Mucosa of rectum (tissue), 2 donors: ENCODE data around the gene EPB41.

ENCODE experiments used
- H3K27ac ChIP-seq, 2 donors: one replicate each; pipeline ENCODE4 v1.7.0; 2013; ENCODE audit warnings: inconsistent platforms in 2 of 2, low read depth in 2 of 2, low read length in 2 of 2
- H3K27me3 ChIP-seq, 2 donors: one replicate each; pipeline ENCODE4 v1.7.0; 2013; ENCODE audit warnings: low read length in 2 of 2; ENCODE audit not compliant: control insufficient read depth in 2 of 2, insufficient read depth in 2 of 2
- H3K36me3 ChIP-seq, 2 donors: one replicate each; pipeline ENCODE4 v1.7.0; 2013; ENCODE audit warnings: low read length in 2 of 2; ENCODE audit not compliant: control insufficient read depth in 2 of 2, insufficient read depth in 2 of 2
- H3K4me1 ChIP-seq, 2 donors: one replicate each; pipeline ENCODE4 v1.7.0; 2013; ENCODE audit warnings: low read length in 2 of 2, mild to moderate bottlenecking in 1 of 2; ENCODE audit not compliant: control insufficient read depth in 2 of 2, insufficient read depth in 2 of 2
- H3K4me3 ChIP-seq, 2 donors: one replicate each; pipeline ENCODE4 v1.7.0; 2013; ENCODE audit warnings: low read length in 2 of 2
- H3K9ac ChIP-seq, 2 donors: one replicate each; pipeline ENCODE4 v1.7.0; 2013; ENCODE audit warnings: low read length in 2 of 2, low read depth in 1 of 2, mild to moderate bottlenecking in 1 of 2
- H3K9me3 ChIP-seq, 2 donors: one replicate each; pipeline ENCODE4 v1.7.0; 2013; ENCODE audit warnings: low read length in 2 of 2; ENCODE audit not compliant: control insufficient read depth in 2 of 2
- donor health status: healthy.
- donor health status: Normal muscosa, but diverticular disease.

The EPB41 gene

DNA sequence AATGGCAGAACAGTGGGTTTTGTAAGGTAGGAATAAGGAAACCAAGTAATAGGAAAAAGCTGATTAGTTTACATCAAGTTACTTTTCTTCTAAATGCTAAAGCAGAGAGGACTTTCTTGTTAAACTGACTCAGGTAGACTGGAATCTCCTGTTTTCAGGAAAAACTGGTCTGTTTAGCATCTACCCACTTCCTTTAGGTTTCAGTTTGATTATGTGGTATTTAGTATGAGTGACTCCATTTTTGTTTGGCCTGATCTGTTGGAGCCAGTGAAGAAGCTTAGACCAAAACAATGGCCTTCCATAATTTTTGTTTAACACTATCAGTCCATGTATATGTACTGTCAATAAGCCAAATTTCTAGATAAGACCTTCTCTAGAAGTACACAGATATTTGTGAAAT lies 88.4 kb downstream of the EPB41 start:
- Histone ChIP-seq H3K27me3 (no peaks in the 10 kb centered on the region), H3K4me3 (no peak overlapping the region), H3K4me1 (peaks cover 0 to 2% of the 10 kb centered on the region in 2 donors), H3K36me3 (peaks cover 0 to 3% of the 10 kb centered on the region in 2 donors), H3K9ac (no peak overlapping the region), H3K27ac (no peak overlapping the region), H3K9me3 (no peaks in the 10 kb centered on the region)

DNA sequence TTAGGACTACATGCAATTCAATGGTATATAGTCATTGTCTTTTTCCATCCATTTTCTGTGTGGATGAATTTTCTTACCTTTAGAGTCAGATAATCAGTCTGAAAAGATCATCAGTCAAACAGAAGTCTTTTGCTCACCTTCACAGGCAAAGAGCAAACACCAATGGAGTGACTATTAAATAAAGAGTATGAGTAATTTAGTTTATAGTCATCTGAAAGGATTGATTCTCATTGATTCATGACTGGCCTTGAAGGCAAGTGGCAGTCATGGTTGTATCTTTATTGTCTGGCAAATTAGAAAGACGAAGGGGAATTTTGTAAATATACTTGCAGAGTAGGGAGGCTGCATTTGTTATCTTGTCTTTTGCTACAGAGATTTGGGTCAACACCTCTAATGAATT lies 89.9 kb downstream of the EPB41 start:
- Histone ChIP-seq H3K4me1 (peaks cover 0 to 2% of the 10 kb centered on the region in 2 donors), H3K9me3 (no peaks in the 10 kb centered on the region), H3K36me3 (no peaks in the 10 kb centered on the region), H3K27ac (no peak overlapping the region), H3K27me3 (no peaks in the 10 kb centered on the region), H3K4me3 (no peak overlapping the region), H3K9ac (no peak overlapping the region)

DNA sequence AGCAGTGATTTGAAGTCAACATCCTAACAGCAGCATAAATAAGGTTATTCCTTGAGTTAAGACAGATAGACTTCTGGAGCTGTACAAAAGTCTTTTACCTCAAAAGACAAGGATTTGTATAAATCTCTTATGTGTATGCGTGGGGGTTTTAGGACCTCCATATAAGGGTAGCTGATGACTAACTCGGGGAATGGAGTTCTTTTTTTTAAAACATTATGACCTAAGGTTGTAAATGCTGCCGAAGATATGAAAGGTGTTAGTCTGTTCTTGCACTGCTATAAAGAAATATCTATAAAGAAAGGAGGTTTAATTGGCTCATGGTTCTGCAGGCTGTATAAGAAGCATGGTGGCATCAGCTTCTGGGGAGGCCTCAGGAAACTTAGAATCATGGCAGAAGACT lies 90.4 kb downstream of the EPB41 start:
- Histone ChIP-seq H3K27ac (no peak overlapping the region), H3K4me1 (peaks cover 0 to 2% of the 10 kb centered on the region in 2 donors), H3K9me3 (no peaks in the 10 kb centered on the region), H3K27me3 (no peaks in the 10 kb centered on the region), H3K4me3 (no peak overlapping the region), H3K9ac (no peak overlapping the region), H3K36me3 (no peaks in the 10 kb centered on the region)

DNA sequence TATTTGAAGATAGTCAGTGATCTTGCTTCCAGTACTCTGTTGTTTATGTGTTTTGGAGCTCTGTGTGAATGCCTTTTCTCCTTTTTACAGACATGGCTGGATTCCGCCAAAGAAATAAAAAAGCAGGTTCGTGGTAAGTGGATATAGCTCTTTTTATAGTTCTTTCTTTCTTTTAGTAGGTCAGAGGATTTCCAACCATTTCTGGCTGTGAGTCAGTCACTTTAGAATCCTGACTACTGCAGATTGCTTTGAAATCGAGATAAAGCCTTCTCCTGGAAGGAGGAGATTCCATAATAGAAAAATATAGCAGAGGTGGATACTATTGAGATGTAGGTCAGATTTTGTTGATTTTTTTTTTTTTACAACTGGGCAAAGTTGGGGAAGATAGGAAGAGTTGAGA lies 97.4 kb downstream of the EPB41 start:
- Histone ChIP-seq H3K27ac (no peak overlapping the region), H3K9me3 (no peaks in the 10 kb centered on the region), H3K9ac (no peak overlapping the region), H3K27me3 (no peaks in the 10 kb centered on the region), H3K36me3 (peaks cover 0 to 3% of the 10 kb centered on the region in 2 donors), H3K4me1 (no peaks in the 10 kb centered on the region), H3K4me3 (no peak overlapping the region)

DNA sequence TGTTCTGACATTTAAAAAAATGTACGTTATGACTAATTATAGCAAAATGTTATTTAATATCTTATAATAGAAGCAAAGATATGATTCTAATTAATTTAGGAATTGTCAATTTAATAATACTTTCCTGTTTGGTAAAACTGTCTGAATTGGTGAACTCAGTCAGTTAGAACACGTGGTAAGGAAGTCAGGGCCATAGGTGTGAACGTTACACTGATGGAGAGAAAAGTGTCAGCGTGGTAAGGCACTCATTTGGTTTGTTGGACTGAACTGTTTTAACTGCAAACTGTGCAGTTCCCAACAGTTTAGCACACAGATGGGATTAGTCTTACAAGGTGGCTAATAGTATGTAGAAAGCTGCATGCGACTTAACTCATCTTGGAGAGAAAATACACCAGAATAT lies 102.9 kb downstream of the EPB41 start:
- Histone ChIP-seq H3K9me3 (no peaks in the 10 kb centered on the region), H3K4me1 (no peaks in the 10 kb centered on the region), H3K9ac (no peak overlapping the region), H3K27ac (no peak overlapping the region), H3K27me3 (no peaks in the 10 kb centered on the region), H3K4me3 (no peak overlapping the region), H3K36me3 (peaks cover 3 to 8% of the 10 kb centered on the region in 2 donors)

DNA sequence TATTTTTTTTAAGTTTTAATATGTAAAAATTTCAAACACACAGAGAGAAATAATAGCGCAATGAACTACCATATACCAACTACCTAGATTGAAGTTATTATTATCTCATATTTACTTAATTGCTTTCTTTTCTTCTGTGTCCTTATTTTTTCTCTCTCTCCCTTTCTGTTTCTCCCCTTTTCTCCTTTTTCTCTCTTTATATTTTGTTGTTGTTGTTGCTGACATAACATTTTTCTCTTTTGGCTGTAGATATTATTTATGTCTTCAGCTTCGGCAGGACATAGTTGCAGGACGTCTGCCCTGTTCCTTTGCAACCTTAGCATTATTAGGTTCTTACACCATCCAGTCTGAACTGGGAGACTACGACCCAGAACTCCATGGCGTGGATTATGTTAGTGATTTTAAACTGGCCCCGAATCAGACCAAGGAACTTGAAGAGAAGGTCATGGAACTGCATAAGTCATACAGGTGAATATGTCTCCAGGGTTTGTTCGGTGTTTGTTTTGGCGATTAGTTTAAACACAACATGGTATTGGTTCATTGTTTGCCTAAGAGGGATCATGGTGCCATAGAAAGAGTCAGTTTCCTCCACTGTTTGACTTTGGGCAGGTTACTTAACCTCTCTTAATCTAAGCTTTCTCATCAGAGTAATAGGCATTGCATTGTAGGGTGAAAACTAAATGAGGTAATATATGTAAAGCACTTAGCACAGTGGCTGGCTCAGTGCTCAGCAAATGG lies 103.8 kb downstream of the EPB41 start:
- Histone ChIP-seq H3K9me3 (no peaks in the 10 kb centered on the region), H3K27me3 (no peaks in the 10 kb centered on the region), H3K9ac (no peak overlapping the region), H3K36me3 (peaks cover 3 to 8% of the 10 kb centered on the region in 2 donors), H3K4me1 (no peaks in the 10 kb centered on the region), H3K4me3 (no peak overlapping the region), H3K27ac (no peak overlapping the region)

DNA sequence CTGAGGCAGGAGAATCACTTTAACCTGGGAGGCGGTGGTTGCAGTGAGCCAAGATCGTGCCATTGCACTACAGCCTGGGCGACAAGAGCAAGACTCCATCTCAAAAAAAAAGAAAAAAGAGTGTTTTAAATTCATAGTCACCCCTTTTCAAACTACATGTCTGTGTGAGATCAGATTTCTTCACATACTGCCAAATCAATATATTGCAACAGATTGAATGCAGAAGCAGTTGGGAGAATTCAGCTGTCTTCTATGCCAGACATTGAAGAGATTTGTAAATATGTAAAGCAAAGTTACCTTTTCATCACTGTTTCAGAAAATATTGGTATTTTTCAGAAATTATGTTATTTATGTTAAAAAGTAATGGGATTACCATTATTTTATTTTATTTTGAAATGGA lies 108.3 kb downstream of the EPB41 start:
- Histone ChIP-seq H3K9ac (no peak overlapping the region), H3K27me3 (no peaks in the 10 kb centered on the region), H3K36me3 (peaks cover 3 to 5% of the 10 kb centered on the region in 2 donors), H3K4me1 (no peaks in the 10 kb centered on the region), H3K27ac (no peak overlapping the region), H3K9me3 (no peaks in the 10 kb centered on the region), H3K4me3 (no peak overlapping the region)

DNA sequence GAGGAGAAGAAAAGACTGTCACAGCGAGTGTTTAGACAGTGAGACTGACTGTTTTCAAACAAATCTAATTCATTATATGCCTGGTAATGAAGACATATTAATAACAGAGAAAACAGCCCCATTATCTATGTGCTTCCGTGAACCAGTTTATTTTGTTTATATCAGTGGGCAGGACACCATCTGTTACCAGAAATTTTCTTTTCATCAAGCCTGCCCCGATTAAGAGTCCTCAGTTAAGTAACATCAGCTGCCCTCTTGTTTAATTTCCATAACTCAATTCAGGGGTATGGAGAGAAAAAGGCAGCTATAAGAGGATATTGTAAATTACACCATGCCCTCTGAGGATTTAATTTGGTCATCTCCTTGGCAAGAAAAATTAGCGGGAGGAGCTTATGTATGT lies 115.3 kb downstream of the EPB41 start:
- Histone ChIP-seq H3K9me3 (no peaks in the 10 kb centered on the region), H3K4me1 (no peaks in the 10 kb centered on the region), H3K36me3 (peaks cover 0 to 5% of the 10 kb centered on the region in 2 donors), H3K27me3 (no peaks in the 10 kb centered on the region), H3K4me3 (no peak overlapping the region), H3K9ac (no peak overlapping the region), H3K27ac (no peak overlapping the region)

DNA sequence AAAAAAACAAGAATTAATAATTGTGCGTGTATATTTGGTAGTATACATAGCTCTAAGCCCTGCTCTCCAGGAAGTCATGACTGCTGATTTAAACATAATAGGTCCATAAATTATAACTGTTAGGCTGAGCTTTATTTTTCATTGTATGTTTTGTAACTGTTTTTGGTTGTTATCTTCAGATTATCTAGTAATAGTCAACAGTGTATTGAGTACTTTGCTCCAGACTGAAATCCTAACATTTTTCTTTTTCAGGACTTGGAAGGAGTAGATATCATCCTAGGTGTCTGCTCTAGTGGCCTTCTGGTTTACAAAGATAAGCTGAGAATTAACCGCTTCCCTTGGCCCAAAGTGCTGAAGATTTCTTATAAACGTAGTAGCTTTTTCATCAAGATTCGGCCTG lies 118.5 kb downstream of the EPB41 start:
- Histone ChIP-seq H3K4me3 (no peak overlapping the region), H3K36me3 (peaks cover 2 to 7% of the 10 kb centered on the region in 2 donors), H3K27ac (no peak overlapping the region), H3K9me3 (no peaks in the 10 kb centered on the region), H3K4me1 (no peaks in the 10 kb centered on the region), H3K27me3 (no peaks in the 10 kb centered on the region), H3K9ac (no peak overlapping the region)

DNA sequence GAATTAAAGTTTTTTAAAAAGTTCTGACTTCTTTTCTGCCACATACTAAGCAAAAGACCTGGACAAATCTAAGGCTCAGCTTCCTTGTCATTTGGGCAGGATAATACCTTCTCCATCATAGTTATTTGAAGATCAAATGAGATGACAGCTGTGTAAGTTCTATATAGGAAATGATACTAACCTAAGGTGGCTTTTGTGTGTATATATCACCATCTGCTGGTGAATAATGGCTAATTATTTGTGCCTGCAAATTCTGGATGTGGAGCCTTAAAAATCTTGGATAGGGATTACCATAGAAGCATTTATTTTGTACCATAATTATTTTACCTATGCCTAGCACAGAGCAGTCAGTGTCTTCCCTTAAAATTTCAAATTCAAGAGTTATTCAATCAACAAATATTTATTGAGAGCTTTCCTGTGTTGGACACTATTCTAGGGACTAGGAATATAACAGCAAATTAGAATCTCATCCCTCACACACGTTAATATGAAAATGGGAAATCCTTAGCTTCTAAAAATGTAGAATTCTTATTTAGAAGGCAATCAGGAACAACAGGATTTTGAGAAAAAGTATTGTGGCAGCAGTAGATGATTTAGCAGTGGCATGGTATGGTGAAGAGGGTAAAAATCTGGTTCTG lies 119.6 kb downstream of the EPB41 start:
- H3K27ac ChIP-seq, result no peak overlapping the region
- no peaks in the 10 kb centered on the region for H3K9me3 ChIP-seq
- H3K36me3 ChIP-seq, result peaks cover 2 to 10% of the 10 kb centered on the region in 2 donors
- no peaks in the 10 kb centered on the region for H3K4me1 ChIP-seq
- no peak overlapping the region for H3K9ac ChIP-seq
- H3K27me3 ChIP-seq, result no peaks in the 10 kb centered on the region
- no peak overlapping the region for H3K4me3 ChIP-seq
